Osteoblast (primary cell): Measurements from ENCODE around the gene PHF14. TPM values are rescaled to one million over a fixed set of nuclear protein-coding genes. Genes with fewer than 3 reads are reported as not detected.
"Not testable (repeated sequence)": the region's sequence is repeated elsewhere in the genome, so short reads cannot be mapped to it uniquely, and the experiment has no call there.

Source experiments
- DNase-seq: peaks from one replicate; pipeline ENCODE4 v3.0.0; 2011; ENCODE audit warnings: low spot score, mixed read lengths; ENCODE audit not compliant: insufficient read length; ENCODE audit errors: missing footprints
- H2AFZ ChIP-seq: 2 replicates; pipeline ENCODE4 v1.6.0; 2011; ENCODE audit warnings: mild to moderate bottlenecking, low read length
- H3K27ac ChIP-seq: 2 replicates; pipeline ENCODE4 v1.5.1; 2011; ENCODE audit warnings: mild to moderate bottlenecking, low read depth, low read length, moderate library complexity
- H3K27me3 ChIP-seq: 2 replicates; pipeline ENCODE4 v1.6.0; 2012; ENCODE audit warnings: mild to moderate bottlenecking, control low read depth, inconsistent platforms, low read length, moderate library complexity; ENCODE audit not compliant: insufficient read depth
- H3K36me3 ChIP-seq: 2 replicates; pipeline ENCODE4 v1.5.1; 2011; ENCODE audit warnings: mild to moderate bottlenecking, low read length, control low read depth, moderate library complexity; ENCODE audit not compliant: insufficient read depth
- H3K4me1 ChIP-seq: 2 replicates; pipeline ENCODE4 v1.5.1; 2011; ENCODE audit warnings: mild to moderate bottlenecking, low read length, control low read depth, moderate library complexity; ENCODE audit not compliant: insufficient read depth
- H3K4me2 ChIP-seq: 2 replicates; pipeline ENCODE4 v1.6.0; 2011; ENCODE audit warnings: mild to moderate bottlenecking, low read length; ENCODE audit not compliant: insufficient read depth
- H3K4me3 ChIP-seq: fragments of 200-600 bp; sonication (generic); 3 replicates; pipeline ENCODE4 v1.5.1; 2012; ENCODE audit warnings: mild to moderate bottlenecking, low read length, inconsistent platforms; ENCODE audit not compliant: insufficient read depth
- H3K79me2 ChIP-seq: 2 replicates; pipeline ENCODE4 v1.6.0; 2012; ENCODE audit warnings: mild to moderate bottlenecking, low read length, control low read depth, inconsistent platforms; ENCODE audit not compliant: insufficient read depth
- H3K9me3 ChIP-seq: 2 replicates; pipeline ENCODE4 v1.5.1; 2011; ENCODE audit warnings: low read depth, low read length, control low read depth
- H4K20me1 ChIP-seq: 2 replicates; pipeline ENCODE4 v1.6.0; 2012; ENCODE audit warnings: mild to moderate bottlenecking, low read length, control low read depth; ENCODE audit not compliant: insufficient read depth
- CTCF ChIP-seq: IDR thresholded peaks from 2 replicates; pipeline ENCODE4 v1.5.1; 2011; ENCODE audit warnings: mild to moderate bottlenecking, low read depth, low read length, moderate library complexity; ENCODE audit errors: extremely low read depth
- total RNA-seq: library from RNA; depleted of rRNA; stranded (reverse); fragments of >200 nt; gene quantifications from 2 replicates; pipeline ENCODE4 v1.2.3, GENCODE V29; 2012

PHF14 gene
- total RNA-seq, result 36.9 and 38.0 TPM in 2 replicates

- Histone ChIP-seq H3K27ac (peak within 1 kb of the TSS; percentile 71), H3K27me3 (no peaks in the 10 kb centered on the region), H3K4me2 (peak within 1 kb of the TSS; percentile 91), H2AFZ (peak within 1 kb of the TSS; percentile 93), H3K36me3 (no peaks in the 10 kb centered on the region), H3K4me3 (peak within 1 kb of the TSS; percentile 91), H4K20me1 (no peaks in the 10 kb centered on the region), H3K9me3 (no peaks in the 10 kb centered on the region), H3K79me2 (peaks cover 10% of the 10 kb centered on the region), H3K4me1 (peaks cover 7% of the 10 kb centered on the region)
- peak; percentile 98 for DNase-seq
- no peak for TF ChIP-seq CTCF
Observed at GRCh38 chr7:10973061-10973941, at the start of gene PHF14. TSS of gene PHF14 (plus strand) at chr7:10973872. CDS start at chr7:10974324, 452 bp downstream.

- Histone ChIP-seq H3K27ac (no peak overlapping the region), H3K4me3 (no peak overlapping the region), H3K36me3 (no peaks in the 10 kb centered on the region), H3K4me2 (no peak overlapping the region), H4K20me1 (no peaks in the 10 kb centered on the region), H3K27me3 (no peaks in the 10 kb centered on the region), H3K4me1 (no peaks in the 10 kb centered on the region), H2AFZ (no peak overlapping the region), H3K9me3 (no peaks in the 10 kb centered on the region), H3K79me2 (no peaks in the 10 kb centered on the region)
- DNase-seq, result no peak
- no peak for TF ChIP-seq CTCF
Observed at GRCh38 chr7:10924370-10924769, 49.3 kb upstream of the PHF14 start.

- not testable (repeated sequence) for H3K4me3 ChIP-seq, H3K9me3 ChIP-seq, H3K4me2 ChIP-seq, DNase-seq, H3K27me3 ChIP-seq, H3K79me2 ChIP-seq, H2AFZ ChIP-seq, H3K27ac ChIP-seq, H3K4me1 ChIP-seq, H4K20me1 ChIP-seq
- peaks cover 14% of the 10 kb centered on the region for H3K36me3 ChIP-seq
Observed at GRCh38 chr7:10928203-10928602, 45.5 kb upstream of the PHF14 start.

- Histone ChIP-seq H3K4me1 (peaks cover 8% of the 10 kb centered on the region), H3K36me3 (peaks cover 18% of the 10 kb centered on the region), H3K9me3 (no peaks in the 10 kb centered on the region), H3K4me3 (no peak overlapping the region), H3K27me3 (no peaks in the 10 kb centered on the region), H3K79me2 (peaks cover 4% of the 10 kb centered on the region), H3K4me2 (no peak overlapping the region), H2AFZ (no peak overlapping the region), H4K20me1 (no peaks in the 10 kb centered on the region), H3K27ac (no peak overlapping the region)
- no peak for DNase-seq
- TF ChIP-seq CTCF, result no peak
Observed at GRCh38 chr7:10930551-10930950, 43.1 kb upstream of the PHF14 start.
